NT2/D1 (cell line): ENCODE data around the gene ABCC6.

Experiments used
- SUZ12 ChIP-seq: IDR thresholded peaks from 2 replicates; pipeline ENCODE4 v1.6.1; 2011; ENCODE audit not compliant: insufficient read length, insufficient read depth; ENCODE audit errors: extremely low read depth
- ZNF274 ChIP-seq: IDR thresholded peaks from 2 replicates; pipeline ENCODE4 v1.6.1; 2011; ENCODE audit warnings: mild to moderate bottlenecking, low read depth, low read length

DNA sequence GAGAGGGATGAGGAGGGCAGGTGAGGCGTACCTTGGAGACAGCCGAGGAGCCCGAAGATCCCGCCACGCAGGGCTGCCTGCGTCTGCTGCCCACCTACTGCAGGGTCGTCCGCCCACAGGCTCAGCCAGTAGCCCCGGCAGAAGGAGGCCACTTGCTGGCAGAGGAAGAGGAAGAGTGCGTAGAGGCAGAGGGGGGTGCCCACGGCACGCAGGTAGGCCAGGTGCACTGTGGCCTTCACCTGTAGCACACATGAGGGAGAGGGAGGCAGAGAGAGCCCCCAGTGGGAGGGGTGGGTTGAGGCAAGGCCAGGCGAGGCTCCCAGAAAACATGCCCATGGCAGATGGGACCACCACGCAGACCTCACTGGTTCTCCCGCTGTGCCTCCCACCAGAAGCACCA, 53.7 kb downstream of the ABCC6 start:
- TF ChIP-seq ZNF274 (no peak), SUZ12 (no peak)
